Fibroblast of upper back skin (primary cell): ENCODE results near the gene PYROXD2.
A peak's percentile ranks its signal among the peaks of the same experiment; 100 is the strongest.

ENCODE experiments used
- DNase-seq: peaks from one replicate; pipeline ENCODE4 v3.0.0-alpha.2; 2013

Gene PYROXD2

GRCh38 chr10:98433881-98434732 is 19.1 kb upstream of the PYROXD2 start:
- DNase-seq = no peak

GRCh38 chr10:98433371-98433770 is 18.4 kb upstream of the PYROXD2 start:
- DNase-seq = no peak

- no peak for DNase-seq
These were observed 17.3 kb upstream of the PYROXD2 start for GRCh38 chr10:98432330-98432729.

GRCh38 chr10:98431016-98431415 is 16.0 kb upstream of the PYROXD2 start:
- no peak for DNase-seq

GRCh38 chr10:98430427-98430826 is 15.4 kb upstream of the PYROXD2 start:
- no peak for DNase-seq

GRCh38 chr10:98429320-98430072 is 14.5 kb upstream of the PYROXD2 start:
- DNase-seq = no peak

GRCh38 chr10:98427011-98427515 is 12.1 kb upstream of the PYROXD2 start:
- no peak for DNase-seq

- no peak for DNase-seq
These were observed 10.8 kb upstream of the PYROXD2 start for GRCh38 chr10:98425511-98426352.

- no peak for DNase-seq
These were observed 9.6 kb upstream of the PYROXD2 start for GRCh38 chr10:98424295-98425254.

GRCh38 chr10:98423691-98424120 is 8.7 kb upstream of the PYROXD2 start:
- DNase-seq = no peak

GRCh38 chr10:98422182-98422581 is 7.2 kb upstream of the PYROXD2 start:
- no peak for DNase-seq

GRCh38 chr10:98420786-98421185 is 5.8 kb upstream of the PYROXD2 start:
- no peak for DNase-seq

- DNase-seq = no peak
These were observed 4.7 kb upstream of the PYROXD2 start for GRCh38 chr10:98419469-98420261.

- no peak for DNase-seq
These were observed 3.9 kb upstream of the PYROXD2 start for GRCh38 chr10:98418665-98419468.

- DNase-seq = no peak
These were observed 3.1 kb upstream of the PYROXD2 start for GRCh38 chr10:98417973-98418664.

GRCh38 chr10:98417481-98417959 is 2.5 kb upstream of the PYROXD2 start:
- no peak for DNase-seq

GRCh38 chr10:98416606-98417388 is 1.8 kb upstream of the PYROXD2 start:
- no peak for DNase-seq

- peak; percentile 63 for DNase-seq
These were observed 743 bp upstream of the PYROXD2 start for GRCh38 chr10:98415731-98416119.
